ENCODE measurements around the gene ACYP2.

DNA sequence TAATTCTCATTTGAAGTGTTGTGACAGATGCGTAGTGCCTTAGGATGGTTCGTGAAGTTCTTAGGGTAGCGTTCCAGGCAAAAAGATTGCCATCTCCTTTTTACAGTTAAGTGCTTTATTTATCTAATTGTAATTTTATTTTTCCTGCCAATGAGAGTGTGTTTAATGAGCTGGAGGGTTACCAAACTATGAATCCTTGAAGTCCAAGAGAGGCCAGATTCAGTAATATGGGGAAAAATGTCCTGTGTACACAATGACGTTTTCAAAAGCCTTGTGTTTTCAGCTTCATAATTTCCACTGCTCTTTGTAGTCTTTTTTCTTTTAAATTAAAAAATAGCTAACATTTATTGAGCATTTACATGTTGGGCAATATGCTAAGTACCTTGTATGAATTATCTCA, 23.8 kb downstream of the ACYP2 start:
- no peak for TF ChIP-seq GATA3 (IDR thresholded peaks at IDR 0.05; ENCODE audit: low read depth, low read length)
- no peak for TF ChIP-seq GATA2 (IDR thresholded peaks at IDR 0.05; ENCODE audit: low read depth, low read length)

Measured in SH-SY5Y (cell line).